Adipose tissue (tissue), 3 donors: ENCODE measurements around the gene NTSR2. TPM values are rescaled to one million over a fixed set of nuclear protein-coding genes. Genes with fewer than 3 reads are reported as not detected.
"Not testable (repeated sequence)": the region's sequence is repeated elsewhere in the genome, so short reads cannot be mapped to it uniquely, and the experiment has no call there.

Experiments used
- H3K27ac ChIP-seq: one replicate; pipeline ENCODE4 v1.5.1; 2013; ENCODE audit warnings: low read depth, low read length
- WGBS, 3 donors: extraction: QIAGEN DNeasy Blood & Tissue Kit; methylation state at CpG; one replicate each; pipeline ENCODE4 v1.1.7; 2013; 5-methylcytosine and 5-hydroxymethylcytosine counted together
- polyA plus RNA-seq, 3 donors: library from polyadenylated mRNA; stranded (reverse); fragments of 200-250 nt; gene quantifications; one replicate each; pipeline ENCODE4 v1.2.3, GENCODE V29; 2013
- donor health status: healthy with polysubstance abuse.
- donor health status: Bipolar disorder and iron deficiency.
- donor health status: healthy.

The NTSR2 gene
- polyA plus RNA-seq, 3 donors = 0.54 to 2.2 (median 1.3) TPM

DNA sequence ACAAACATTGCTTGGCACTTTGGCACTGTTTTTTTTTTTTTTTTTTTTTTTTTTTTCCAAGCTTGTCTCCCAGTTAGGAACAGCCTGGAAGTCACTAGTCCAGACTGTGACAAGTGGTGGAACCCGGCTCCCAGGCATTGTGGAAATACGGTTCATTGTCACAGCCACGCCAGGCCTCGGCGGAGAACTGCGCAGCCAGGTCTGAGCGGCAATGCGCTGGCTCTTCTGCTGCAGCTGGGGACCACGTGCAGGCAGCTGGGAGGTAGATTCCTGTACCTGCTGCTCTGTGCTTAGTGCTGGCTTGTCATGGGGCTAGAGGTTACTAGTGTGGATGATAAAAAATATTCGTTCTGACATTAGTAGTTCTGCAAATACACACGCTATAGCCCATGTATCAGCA, 5.0 kb downstream of the NTSR2 start:
- H3K27ac ChIP-seq = no peak overlapping the region
- WGBS, 3 donors = 82 to 86% (median 86%) methylated on average over 11 of the region's 11 CpGs

DNA sequence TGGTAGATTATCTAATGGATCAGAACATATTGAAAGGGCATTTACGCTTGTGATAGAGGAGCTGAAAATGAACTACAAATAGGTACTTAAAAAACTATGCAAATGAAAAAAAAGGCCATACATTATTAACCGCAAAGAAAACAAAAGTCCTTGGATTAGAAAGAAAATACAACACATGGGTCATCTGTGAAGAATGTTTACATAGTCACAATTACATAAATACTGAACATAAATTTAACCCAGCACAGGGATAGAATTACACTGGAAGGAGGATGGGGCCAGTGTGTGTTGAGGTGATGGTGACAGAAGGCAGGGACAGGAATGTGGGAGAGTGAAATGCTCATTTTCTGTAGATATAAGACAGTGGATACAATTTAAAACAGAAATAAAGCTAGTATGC, 6.6 kb downstream of the NTSR2 start:
- no peak overlapping the region for H3K27ac ChIP-seq
- WGBS, 3 donors = 72 to 94% (median 93%) methylated on average over 2 of the region's 2 CpGs

- no peak overlapping the region for H3K27ac ChIP-seq
Measured at GRCh38 chr2:11662882-11663281, 7.1 kb downstream of the NTSR2 start.

- 83 to 88% (median 84%) methylated on average over 18 of the region's 18 CpGs for WGBS, 3 donors
- H3K27ac ChIP-seq = no peak overlapping the region
Measured at GRCh38 chr2:11661891-11662435, 8.0 kb downstream of the NTSR2 start.

DNA sequence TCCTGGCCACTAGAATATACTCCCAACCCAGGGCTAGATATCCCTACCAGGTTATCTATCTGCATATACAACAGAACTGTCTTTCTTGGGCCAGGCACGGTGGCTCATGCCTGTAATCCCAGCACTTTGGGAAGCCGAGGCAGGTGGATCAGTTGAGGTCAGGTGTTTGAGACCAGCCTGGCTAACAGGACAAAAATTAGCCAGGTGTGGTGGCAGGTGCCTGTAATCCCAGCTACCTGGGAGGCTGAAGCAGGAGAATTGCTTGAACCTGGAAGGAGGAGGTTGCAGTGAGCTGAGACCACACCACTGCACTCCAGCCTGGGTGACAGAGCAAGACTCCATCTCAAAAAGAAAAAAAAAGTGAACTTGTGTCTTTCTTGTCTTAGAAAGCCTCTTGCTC, 9.6 kb downstream of the NTSR2 start:
- WGBS, 3 donors = 84 to 95% (median 85%) methylated on average over 2 of the region's 2 CpGs
- not testable (repeated sequence) for H3K27ac ChIP-seq

DNA sequence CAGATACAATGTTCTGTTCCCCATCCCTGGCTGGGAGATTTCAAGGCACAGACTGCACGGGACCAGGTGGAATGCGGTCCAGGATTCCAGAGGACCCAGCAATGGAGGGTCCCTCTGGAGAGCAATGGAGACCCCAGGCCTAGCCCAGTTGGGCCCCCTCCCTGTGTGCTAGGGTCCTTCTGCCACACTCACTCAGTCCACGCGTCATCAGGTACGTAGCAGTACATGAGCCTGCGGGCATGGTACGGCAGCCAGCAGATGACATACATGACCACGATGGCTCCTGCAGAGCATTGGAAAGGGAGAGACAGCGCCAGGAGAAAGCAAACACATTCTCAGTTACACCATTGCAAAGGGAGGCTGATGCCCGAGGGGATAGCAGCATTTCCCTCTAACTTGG, 10.1 kb downstream of the NTSR2 start:
- WGBS, 3 donors = 90 to 93% (median 92%) methylated on average over 10 of the region's 10 CpGs
- H3K27ac ChIP-seq = no peak overlapping the region

GRCh38 chr2:11659115-11659475, 10.9 kb downstream of the NTSR2 start:
- 78 to 85% (median 79%) methylated on average over 11 of the region's 11 CpGs for WGBS, 3 donors

GRCh38 chr2:11658208-11659114, 11.5 kb downstream of the NTSR2 start:
- no peak overlapping the region for H3K27ac ChIP-seq
- 77 to 81% (median 81%) methylated on average over 19 of the region's 19 CpGs for WGBS, 3 donors

More at GRCh38 chr2:11659115-11659475, 10.9 kb downstream of the NTSR2 start:
- no peak overlapping the region for H3K27ac ChIP-seq

- WGBS, 3 donors = 70 to 84% (median 82%) methylated on average over 10 to 11 of the region's 11 CpGs
- H3K27ac ChIP-seq = no peak overlapping the region
Measured at GRCh38 chr2:11657646-11658045, 12.3 kb downstream of the NTSR2 start.

DNA sequence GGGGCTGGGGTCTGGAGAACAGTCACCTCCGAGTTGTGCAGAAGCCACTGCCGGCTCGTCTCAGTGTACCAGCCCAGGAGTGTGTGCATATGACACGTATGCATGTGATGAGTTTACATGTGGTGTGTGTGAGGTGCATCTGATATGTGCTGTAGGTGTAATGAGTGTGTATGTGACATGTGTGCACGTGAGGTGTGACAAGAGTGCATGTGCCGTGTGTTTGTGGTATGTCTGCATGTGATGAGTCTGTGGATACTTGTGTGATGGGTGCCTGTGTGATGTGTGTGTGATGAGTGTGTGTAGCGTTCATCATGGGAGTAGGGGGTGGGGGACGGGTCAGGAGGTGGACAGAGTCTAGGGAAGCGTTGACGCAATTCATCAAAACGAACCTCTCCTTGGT, 12.8 kb downstream of the NTSR2 start:
- H3K27ac ChIP-seq = no peak overlapping the region
- WGBS, 3 donors = 83 to 90% (median 87%) methylated on average over 11 of the region's 11 CpGs

- no peak overlapping the region for H3K27ac ChIP-seq
- WGBS, 3 donors = 74 to 79% (median 75%) methylated on average over 29 to 31 of the region's 31 CpGs
Measured at GRCh38 chr2:11656671-11657101, 13.3 kb downstream of the NTSR2 start.

GRCh38 chr2:11656252-11656651, 13.7 kb downstream of the NTSR2 start:
- WGBS, 3 donors = 83 to 100% (median 92%) methylated on average over 1 of the region's 1 CpG

DNA sequence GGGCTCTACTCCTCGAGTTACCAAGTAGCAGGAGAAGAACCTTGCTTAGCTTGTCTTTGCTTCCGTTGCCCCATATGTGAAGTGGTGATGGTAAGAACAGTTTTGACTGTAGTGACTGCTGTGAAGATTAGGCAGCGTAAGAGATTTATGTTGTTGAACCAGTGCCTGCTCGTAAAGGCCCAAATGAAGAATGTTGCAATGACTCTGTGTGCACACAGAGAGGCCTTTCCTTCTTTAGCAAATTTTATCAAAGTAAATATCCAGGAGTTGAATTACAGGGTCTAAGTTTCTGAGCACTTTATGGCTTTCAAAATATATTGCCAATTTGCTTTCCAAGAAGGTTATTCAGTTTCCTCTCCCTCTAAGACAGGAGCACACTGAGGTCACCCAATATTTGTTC, 14.5 kb downstream of the NTSR2 start:
- H3K27ac ChIP-seq = no peak overlapping the region
- 68 to 81% (median 76%) methylated on average over 4 of the region's 4 CpGs for WGBS, 3 donors

More at GRCh38 chr2:11656252-11656651, 13.7 kb downstream of the NTSR2 start:
- H3K27ac ChIP-seq = no peak overlapping the region

DNA sequence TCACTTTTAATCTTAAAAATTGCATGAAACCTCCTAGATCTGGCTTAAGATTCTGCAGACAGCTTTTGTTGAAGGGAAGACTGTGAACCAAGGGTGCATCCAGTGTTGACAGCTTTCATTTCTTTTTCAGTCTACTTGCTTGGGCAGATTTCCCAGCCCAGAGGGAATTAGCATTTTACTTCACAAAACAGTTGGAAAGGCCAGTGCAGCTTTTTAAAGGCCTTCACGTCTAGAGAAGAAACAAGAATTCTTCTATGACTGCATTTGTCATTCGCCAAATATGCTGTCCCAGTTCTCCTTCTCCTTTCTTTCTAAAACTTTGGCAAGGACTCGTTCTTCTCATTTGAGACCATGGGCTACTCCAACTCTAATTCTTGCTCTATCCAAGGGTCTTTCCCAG, 17.4 kb downstream of the NTSR2 start:
- 43 to 62% (median 44%) methylated on average over 3 of the region's 3 CpGs for WGBS, 3 donors
- H3K27ac ChIP-seq = no peak overlapping the region

DNA sequence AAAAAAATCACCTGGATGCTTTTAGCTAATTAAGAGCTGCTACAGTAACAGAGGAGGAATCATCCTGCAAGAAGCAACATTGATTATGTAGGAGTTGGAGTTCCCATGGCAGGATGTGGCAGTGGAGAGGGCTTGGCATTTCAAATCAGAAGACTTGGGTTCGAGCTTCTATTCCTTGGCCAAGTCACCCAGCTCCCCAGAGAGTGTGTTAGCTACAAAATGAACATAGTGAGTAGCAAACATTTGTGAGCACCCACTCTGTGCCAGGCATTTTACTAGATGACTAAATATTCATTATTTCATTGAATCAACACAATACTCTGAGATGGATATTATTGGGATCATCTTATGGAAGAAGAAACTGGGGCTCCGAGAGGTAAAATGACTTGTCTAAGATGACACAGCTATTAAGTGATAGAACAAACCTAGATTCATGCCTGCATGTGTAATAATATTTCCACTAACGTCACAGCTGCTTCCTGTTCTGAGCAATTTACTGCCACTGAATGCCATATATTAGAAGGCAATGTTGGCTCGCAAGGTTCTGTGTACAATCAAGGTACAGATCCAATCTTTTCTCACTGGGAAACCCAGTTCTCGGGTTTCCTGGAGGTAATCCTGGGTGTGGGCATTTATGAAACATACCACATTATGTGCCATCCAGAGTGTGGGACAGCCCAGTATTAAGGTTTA, 18.0 kb downstream of the NTSR2 start:
- H3K27ac ChIP-seq = no peak overlapping the region
- WGBS, 3 donors = 66 to 86% (median 66%) methylated on average over 5 of the region's 5 CpGs

DNA sequence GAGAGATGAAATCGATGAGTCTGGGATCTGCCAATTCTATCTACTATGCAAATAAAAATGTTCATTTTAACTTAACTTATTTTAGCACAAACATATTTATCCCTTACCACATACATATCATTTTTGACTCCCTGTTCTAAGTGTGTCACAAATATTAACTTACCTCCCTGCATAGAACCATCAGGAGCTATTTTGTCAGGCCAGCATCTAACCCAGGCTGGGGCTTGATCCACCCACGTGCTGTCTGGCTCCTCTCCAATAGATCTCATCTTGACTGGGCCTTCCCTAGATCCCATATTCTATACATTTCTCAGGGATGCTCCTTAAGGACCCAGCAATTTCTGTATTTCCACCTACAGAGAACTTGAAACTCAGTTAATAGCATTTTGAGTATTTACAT, 20.9 kb downstream of the NTSR2 start:
- H3K27ac ChIP-seq = no peak overlapping the region
- WGBS, 3 donors = 61 to 67% (median 62%) methylated on average over 2 of the region's 2 CpGs

GRCh38 chr2:11647834-11648600, 22.0 kb downstream of the NTSR2 start:
- WGBS, 3 donors = 62 to 69% (median 65%) methylated on average over 7 of the region's 7 CpGs
- H3K27ac ChIP-seq = no peak overlapping the region

DNA sequence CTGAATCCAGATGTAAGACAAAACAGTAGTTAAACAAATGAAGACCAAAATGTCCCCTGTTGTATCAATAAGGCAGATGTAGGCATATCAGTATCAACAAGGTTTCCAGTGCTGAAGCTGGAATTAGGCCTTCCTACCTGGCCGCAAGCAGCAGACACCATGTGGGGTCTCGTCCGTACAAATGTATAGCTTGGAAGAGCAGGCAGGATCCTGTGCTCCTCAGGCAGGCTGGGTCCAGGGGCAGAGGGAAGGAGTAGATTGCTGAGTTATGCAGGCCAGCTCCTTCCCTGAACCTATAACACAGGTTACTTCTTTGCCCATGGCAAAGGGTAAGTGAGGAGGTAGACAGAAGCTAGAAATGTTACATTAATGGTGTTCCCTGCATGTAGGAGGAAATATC, 23.5 kb downstream of the NTSR2 start:
- 98 to 100% (median 99%) methylated on average over 3 of the region's 3 CpGs for WGBS, 3 donors
- no peak overlapping the region for H3K27ac ChIP-seq

DNA sequence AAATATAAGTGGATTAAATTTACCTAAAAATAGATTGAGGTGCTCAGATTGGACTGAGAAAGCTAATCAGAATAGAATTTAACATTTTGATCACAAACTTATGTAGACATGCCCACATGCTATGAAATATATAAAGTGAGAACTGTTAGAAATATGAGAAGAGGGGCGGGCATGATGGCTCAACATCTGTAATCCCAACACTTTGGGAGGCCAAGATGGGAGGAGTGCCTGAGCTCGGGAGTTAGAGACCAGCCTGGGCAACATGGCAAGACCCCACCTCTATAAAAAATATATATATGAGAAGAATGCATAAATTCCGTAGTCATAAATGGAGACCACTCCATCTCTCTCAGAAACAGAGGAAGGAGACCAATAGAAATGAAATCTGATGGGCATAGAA, 25.7 kb downstream of the NTSR2 start:
- WGBS, 3 donors = 82 to 89% (median 88%) methylated on average over 3 of the region's 3 CpGs

More for the DNA sequence above, 25.7 kb downstream of the NTSR2 start:
- H3K27ac ChIP-seq = no peak overlapping the region
